Ovary (tissue), 9 donors: ENCODE data around the gene CFAP61. TPM values are rescaled to one million over a fixed set of nuclear protein-coding genes. Genes with fewer than 3 reads are reported as not detected.

Source experiments
- DNase-seq, 5 donors: peaks; one replicate each; pipeline ENCODE4 v3.0.0-alpha.2; 2019 to 2020
- H3K27ac ChIP-seq, 2 donors: fragments of 200-600 bp; one replicate each; pipeline versions ENCODE4 v1.5.1 to v1.8.0; 2019 to 2022
- H3K27me3 ChIP-seq: fragments of 200-600 bp; one replicate; pipeline ENCODE4 v1.8.0; 2022
- H3K36me3 ChIP-seq: fragments of 200-600 bp; sonication (generic); one replicate; pipeline ENCODE4 v1.5.1; 2019
- H3K4me1 ChIP-seq: one replicate; pipeline ENCODE4 v1.8.1; 2013; ENCODE audit warnings: mild to moderate bottlenecking, moderate library complexity; ENCODE audit not compliant: insufficient read depth
- H3K4me3 ChIP-seq: fragments of 200-600 bp; sonication (generic); one replicate; pipeline ENCODE4 v1.5.1; 2017
- H3K9me3 ChIP-seq, 2 donors: fragments of 200-600 bp in 1 of 2; sonication (generic) in 1 of 2; one replicate each; pipeline versions ENCODE4 v1.5.1 to v1.8.1; 2013 to 2019; ENCODE audit warnings: mild to moderate bottlenecking in 1 of 2, moderate library complexity in 1 of 2
- EP300 ChIP-seq: sonication (generic); formaldehyde crosslinking; IDR thresholded peaks from one replicate; pipeline ENCODE4 v1.6.1; 2017; ENCODE audit warnings: antibody characterized with exemption
- POLR2A ChIP-seq: fragments of 450-650 bp; IDR thresholded peaks from one replicate; pipeline ENCODE4 v1.6.1; 2017; ENCODE audit warnings: antibody characterized with exemption, mild to moderate bottlenecking, moderate library complexity
- WGBS, 3 donors: extraction: QIAGEN DNeasy Blood & Tissue Kit in 1 of 3; methylation state at CpG; one replicate each; pipeline versions ENCODE4 v1.1.5 to v1.1.7; 2013 to 2017; 5-methylcytosine and 5-hydroxymethylcytosine counted together
- intact Hi-C, 4 donors: fragments of 100-400 bp; cut with DNase I; formaldehyde crosslinking; loops; one replicate each; pipeline versions ENCODE4 v1.11.0 to v1.15.1; 2022 to 2023
- polyA plus RNA-seq, 2 donors: library from polyadenylated mRNA; stranded (reverse); fragments of 200-250 nt in 1 of 2; fragments of 350-450 nt in 1 of 2; fragmentation: Illumina TruSeq in 1 of 2; extraction: RNeasy Lipid Tissue Mini Kit (QIAGEN cat#74804) in 1 of 2; gene quantifications; one replicate each; pipeline ENCODE4 v1.2.3, GENCODE V29; 2013 to 2014
- total RNA-seq, 7 donors: library from RNA; depleted of rRNA in 2 of 7; stranded (reverse); fragments of >200 nt in 2 of 7; fragmentation: NEBNext Ultra II Directional in 3 of 7; extraction: Animal tissue kit (Norgen Biotek cat#: 25700) in 3 of 7; gene quantifications; one replicate each; pipeline versions ENCODE4 v1.1.0 to v1.2.4, GENCODE V29; 2016 to 2023
- TF ChIP-seq, protein P1 (sequence below), 3 donors: fragments of 450-650 bp in 2 of 3; fragments of 200-600 bp in 1 of 3; IDR thresholded peaks; one replicate each; pipeline versions ENCODE4 v1.5.1 to v1.8.0; 2016 to 2022; ENCODE audit warnings: antibody characterized with exemption in 3 of 3, mild to moderate bottlenecking in 1 of 3
- donor health status: DM: no; HTN: no; CAD: no; lungs with moderate emphysema.
- donor health status: DM: no; HTN: no; CAD: no.
- donor health status: Bipolar disorder and iron deficiency.
- donor health status: DM: yes; HTN: yes; CAD: no.
- donor health status: DM: no; HTN: no; CAD: no.
- donor health status: DM: yes; HTN: yes; CAD: no.

CFAP61 gene
- total and polyA plus RNA-seq, 9 donors: 0.12 to 13.1 (median 0.96) TPM; not detected in 1

DNA sequence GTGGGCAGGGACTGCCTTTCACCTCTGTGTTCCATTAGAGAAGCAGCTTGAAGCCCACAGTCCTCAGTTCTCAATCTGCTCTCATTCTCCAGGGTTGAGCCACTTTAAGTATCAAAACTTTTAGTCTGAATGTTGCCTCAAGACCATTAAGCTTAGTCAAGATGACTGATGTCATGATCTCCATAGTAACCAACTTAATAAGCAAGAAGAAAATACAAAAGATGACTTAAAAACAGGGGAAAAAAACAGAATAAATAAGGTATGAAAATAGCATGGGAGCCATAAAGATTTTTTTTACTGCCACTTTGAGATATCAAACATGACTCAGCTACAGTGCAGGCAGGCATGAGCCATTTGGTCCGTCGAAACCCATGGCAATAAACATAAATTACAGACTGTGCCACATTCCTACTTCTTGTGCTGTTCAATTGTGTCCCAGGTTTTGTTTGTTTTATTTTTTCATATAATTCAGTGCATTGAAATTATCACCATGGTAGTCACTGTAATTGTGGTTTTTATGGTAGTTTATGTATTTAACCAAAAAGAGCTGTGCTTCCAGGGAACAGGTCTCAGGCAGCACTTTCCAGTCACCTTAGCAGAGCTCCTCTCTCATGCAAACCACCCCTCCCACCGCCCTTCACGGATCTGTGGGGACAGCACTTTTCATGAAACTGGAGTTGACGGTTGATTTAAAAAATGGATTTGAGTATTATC lies 159.1 kb downstream of the CFAP61 start:
- H3K27ac ChIP-seq: no peak overlapping the region
- no peaks in the 10 kb centered on the region for H3K27me3 ChIP-seq
- no peaks in the 10 kb centered on the region for H3K36me3 ChIP-seq
- WGBS, 3 donors: 35 to 52% (median 44%) methylated on average over 5 of the region's 5 CpGs
- intact Hi-C loops: no loop called here
- DNase-seq: no peak
- no peak overlapping the region for H3K4me3 ChIP-seq
- H3K9me3 ChIP-seq: no peaks in the 10 kb centered on the region
- H3K4me1 ChIP-seq: no peaks in the 10 kb centered on the region
- TF ChIP-seq, protein P1, sequence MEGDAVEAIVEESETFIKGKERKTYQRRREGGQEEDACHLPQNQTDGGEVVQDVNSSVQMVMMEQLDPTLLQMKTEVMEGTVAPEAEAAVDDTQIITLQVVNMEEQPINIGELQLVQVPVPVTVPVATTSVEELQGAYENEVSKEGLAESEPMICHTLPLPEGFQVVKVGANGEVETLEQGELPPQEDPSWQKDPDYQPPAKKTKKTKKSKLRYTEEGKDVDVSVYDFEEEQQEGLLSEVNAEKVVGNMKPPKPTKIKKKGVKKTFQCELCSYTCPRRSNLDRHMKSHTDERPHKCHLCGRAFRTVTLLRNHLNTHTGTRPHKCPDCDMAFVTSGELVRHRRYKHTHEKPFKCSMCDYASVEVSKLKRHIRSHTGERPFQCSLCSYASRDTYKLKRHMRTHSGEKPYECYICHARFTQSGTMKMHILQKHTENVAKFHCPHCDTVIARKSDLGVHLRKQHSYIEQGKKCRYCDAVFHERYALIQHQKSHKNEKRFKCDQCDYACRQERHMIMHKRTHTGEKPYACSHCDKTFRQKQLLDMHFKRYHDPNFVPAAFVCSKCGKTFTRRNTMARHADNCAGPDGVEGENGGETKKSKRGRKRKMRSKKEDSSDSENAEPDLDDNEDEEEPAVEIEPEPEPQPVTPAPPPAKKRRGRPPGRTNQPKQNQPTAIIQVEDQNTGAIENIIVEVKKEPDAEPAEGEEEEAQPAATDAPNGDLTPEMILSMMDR (IDR thresholded peaks at IDR 0.05): no peak
- no peak for TF ChIP-seq EP300
- TF ChIP-seq POLR2A: no peak

DNA sequence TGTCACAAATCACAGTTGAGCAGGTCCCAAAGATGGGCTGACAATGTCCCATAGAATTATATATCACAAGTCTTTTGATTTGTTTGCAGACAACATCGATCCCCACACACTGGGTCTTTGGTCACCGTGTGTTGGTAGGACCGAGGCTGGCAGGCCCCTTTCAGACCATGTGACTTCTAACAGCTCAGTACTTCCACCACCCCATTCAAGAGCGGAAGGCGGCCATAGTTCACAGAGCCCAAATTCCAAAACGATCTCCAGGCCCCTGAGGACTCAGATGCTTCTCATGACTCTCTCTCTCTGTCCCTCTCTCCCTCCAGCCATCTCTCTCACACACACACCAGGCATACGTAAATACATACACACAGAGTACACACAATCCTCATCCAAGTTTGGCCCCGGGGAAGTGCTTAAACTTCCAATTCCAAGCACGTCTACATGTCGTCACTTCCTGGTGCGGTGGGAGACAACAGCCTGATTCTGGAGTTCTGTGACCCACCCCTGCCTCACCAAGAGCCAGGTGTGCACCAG lies 159.7 kb downstream of the CFAP61 start:
- intact Hi-C loops: no loop called here
- TF ChIP-seq, protein P1 (IDR thresholded peaks at IDR 0.05): no peak
- TF ChIP-seq POLR2A (no peak), EP300 (no peak)
- no peak for DNase-seq
- H3K4me1 ChIP-seq: no peaks in the 10 kb centered on the region
- no peaks in the 10 kb centered on the region for H3K36me3 ChIP-seq
- H3K27me3 ChIP-seq: no peaks in the 10 kb centered on the region
- no peaks in the 10 kb centered on the region for H3K9me3 ChIP-seq
- WGBS, 3 donors: 85 to 90% (median 87%) methylated on average over 11 of the region's 11 CpGs
- H3K4me3 ChIP-seq: no peak overlapping the region
- H3K27ac ChIP-seq: no peak overlapping the region

DNA sequence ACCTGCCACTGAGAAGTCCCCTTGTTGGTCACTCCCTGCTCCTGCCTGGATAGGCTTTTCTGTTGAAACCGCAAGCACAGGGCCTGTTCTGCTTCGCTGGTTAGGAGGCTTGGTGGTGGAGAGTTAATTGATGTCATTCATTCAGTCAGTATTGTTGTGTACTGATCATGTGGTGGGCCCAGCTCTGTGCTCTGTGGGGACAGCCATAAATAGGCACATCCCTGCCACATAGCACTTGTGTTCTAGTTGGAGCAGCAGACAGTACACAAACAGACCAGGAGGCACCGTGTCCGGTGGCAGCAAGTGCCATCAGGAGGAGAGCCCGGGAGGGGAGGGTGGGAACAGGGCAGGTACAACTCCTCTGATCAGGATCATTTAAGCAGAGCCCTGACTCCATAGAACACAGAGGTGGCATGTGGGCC lies 160.4 kb downstream of the CFAP61 start:
- no peak overlapping the region for H3K4me3 ChIP-seq
- no peak overlapping the region for H3K27ac ChIP-seq
- no peak for TF ChIP-seq POLR2A
- TF ChIP-seq, protein P1 (IDR thresholded peaks at IDR 0.05): no peak
- no peak for TF ChIP-seq EP300
- H3K27me3 ChIP-seq: no peaks in the 10 kb centered on the region
- H3K4me1 ChIP-seq: no peaks in the 10 kb centered on the region
- intact Hi-C loops: no loop called here
- DNase-seq: no peak
- H3K36me3 ChIP-seq: no peaks in the 10 kb centered on the region
- 72 to 85% (median 76%) methylated on average over 5 of the region's 5 CpGs for WGBS, 3 donors
- no peaks in the 10 kb centered on the region for H3K9me3 ChIP-seq

DNA sequence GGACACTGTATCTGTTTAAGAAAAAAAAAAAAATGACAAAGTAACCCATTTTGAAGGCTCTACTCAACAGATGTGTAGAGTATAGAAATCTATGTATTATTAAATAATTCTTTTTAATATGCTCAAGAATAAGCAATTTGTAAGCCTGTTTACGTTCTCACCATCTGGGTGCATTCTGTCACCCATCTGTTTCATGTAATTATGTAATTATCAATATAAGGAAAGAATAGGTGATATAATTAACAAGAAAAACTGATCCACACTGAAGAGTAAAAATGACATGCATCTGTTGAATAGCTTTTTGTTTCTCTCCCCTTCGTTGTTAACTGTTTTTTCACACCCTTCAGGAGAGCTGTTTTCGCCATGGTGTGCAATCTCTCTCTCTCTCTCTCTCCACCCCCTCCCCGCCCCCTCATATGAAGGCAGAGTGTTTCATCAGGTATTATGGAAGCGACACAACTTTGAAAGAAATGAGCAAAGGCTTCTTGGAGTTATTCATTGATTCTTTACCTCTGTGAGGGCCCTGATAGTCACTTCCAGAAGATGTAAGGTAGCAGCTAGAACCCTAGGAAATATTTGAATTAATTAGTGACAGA lies 161.3 kb downstream of the CFAP61 start:
- no peak overlapping the region for H3K4me3 ChIP-seq
- H3K4me1 ChIP-seq: no peaks in the 10 kb centered on the region
- 43 to 60% (median 44%) methylated on average over 5 of the region's 5 CpGs for WGBS, 3 donors
- intact Hi-C loops: no loop called here
- DNase-seq: no peak
- no peak for TF ChIP-seq EP300
- TF ChIP-seq, protein P1 (IDR thresholded peaks at IDR 0.05): no peak
- no peak for TF ChIP-seq POLR2A
- H3K27ac ChIP-seq: no peak overlapping the region
- no peaks in the 10 kb centered on the region for H3K36me3 ChIP-seq
- no peaks in the 10 kb centered on the region for H3K9me3 ChIP-seq
- no peaks in the 10 kb centered on the region for H3K27me3 ChIP-seq
